Common myeloid progenitor, CD34-positive (primary cell): ENCODE measurements around the gene MED15.

Source experiments
- CTCF ChIA-PET: fragments of 350-600 bp; sonication (Branson Sonifier 250); formaldehyde crosslinking; loops from one replicate; lab custom pipeline; 2021; ENCODE audit warnings: antibody characterized with exemption; lab: Charles Lee
- POLR2A ChIA-PET: fragments of 350-600 bp; sonication (Branson Sonifier 250); formaldehyde crosslinking; loops from one replicate; lab custom pipeline; 2021; ENCODE audit warnings: antibody characterized with exemption; lab: Charles Lee
- DNase-seq, 3 donors: peaks; one replicate each; pipeline versions ENCODE4 v3.0.0 to v3.0.0-alpha.2; 2013
- H3K27ac ChIP-seq, 2 experiments: 1 replicate in 1 of 2; 2 replicates in 1 of 2; pipeline ENCODE4 v1.7.0; 2013; ENCODE audit warnings: inconsistent platforms in 2 of 2, low read length in 2 of 2, mild to moderate bottlenecking in 2 of 2, low read depth in 1 of 2, moderate library complexity in 1 of 2; ENCODE audit not compliant: severe bottlenecking in 2 of 2, insufficient read depth in 1 of 2, poor library complexity in 1 of 2
- H3K27me3 ChIP-seq, 5 experiments: replicated peaks in 2 of 5; 1 replicate in 3 of 5; 2 replicates in 2 of 5; pipeline versions ENCODE4 v1.6.1 to v1.7.0; 2013; ENCODE audit warnings: low read length in 4 of 5, mild to moderate bottlenecking in 2 of 5, moderate library complexity in 2 of 5, inconsistent platforms in 1 of 5; ENCODE audit not compliant: insufficient read depth in 5 of 5, control insufficient read depth in 4 of 5
- H3K36me3 ChIP-seq, 4 experiments: 1 replicate in 2 of 4; 2 replicates in 2 of 4; pipeline versions ENCODE4 v1.6.1 to v1.7.0; 2013; ENCODE audit warnings: low read length in 3 of 4, control low read depth in 1 of 4, mild to moderate bottlenecking in 1 of 4; ENCODE audit not compliant: control insufficient read depth in 4 of 4, insufficient read depth in 4 of 4
- H3K4me1 ChIP-seq, 4 experiments: 1 replicate in 3 of 4; 2 replicates in 1 of 4; pipeline versions ENCODE4 v1.6.1 to v1.7.1; 2013; ENCODE audit warnings: low read length in 3 of 4, mild to moderate bottlenecking in 3 of 4, control low read depth in 1 of 4, inconsistent platforms in 1 of 4, moderate library complexity in 1 of 4; ENCODE audit not compliant: control insufficient read depth in 4 of 4, insufficient read depth in 4 of 4; ENCODE audit errors: control extremely low read depth in 1 of 4
- H3K4me3 ChIP-seq, 7 experiments: 1 replicate in 4 of 7; 2 replicates in 3 of 7; pipeline versions ENCODE4 v1.5.1 to v1.7.0; 2013; ENCODE audit warnings: mild to moderate bottlenecking in 7 of 7, low read length in 6 of 7, moderate library complexity in 6 of 7, inconsistent platforms in 2 of 7, low read depth in 2 of 7, control low read depth in 1 of 7; ENCODE audit not compliant: insufficient read depth in 4 of 7, control insufficient read depth in 1 of 7; ENCODE audit errors: extremely low read depth in 1 of 7
- H3K9me3 ChIP-seq, 5 experiments: 1 replicate in 4 of 5; 2 replicates in 1 of 5; pipeline versions ENCODE4 v1.6.1 to v1.7.1; 2013; ENCODE audit warnings: low read length in 4 of 5, mild to moderate bottlenecking in 2 of 5, inconsistent platforms in 1 of 5, low read depth in 1 of 5, moderate library complexity in 1 of 5; ENCODE audit not compliant: control insufficient read depth in 4 of 5, insufficient read depth in 2 of 5; ENCODE audit errors: control extremely low read depth in 1 of 5
- WGBS: methylation state at CpG from one replicate; pipeline ENCODE4 v1.1.5; 2013; ENCODE audit not compliant: insufficient coverage; 5-methylcytosine and 5-hydroxymethylcytosine counted together

MED15 gene

GRCh38 chr22:20576445-20576816 is 69.0 kb downstream of the MED15 start:
- peaks cover 27 to 88% (median 62%) of the 10 kb centered on the region in 4 experiments for H3K36me3 ChIP-seq
- no peaks in the 10 kb centered on the region for H3K27me3 ChIP-seq
- CTCF ChIA-PET = interaction anchor here (4.4 to 6.2 kb wide), 2 partner anchors 7 to 13 kb away, joined by 19 to 49 read pairs; no protein-coding TSS in a partner anchor
- H3K4me3 ChIP-seq = peak overlapping the region in 1 of 7 experiments; percentile 19
- DNase-seq = peak in 2 of 3 donors; percentile 45 to 54
- H3K27ac ChIP-seq = peak overlapping the region in 1 of 2 experiments; percentile 58
- POLR2A ChIA-PET = no interaction called here
- 20% methylated on average over 1 of the region's 3 CpGs for whole genome bisulfite sequencing
- H3K4me1 ChIP-seq = peaks cover 4 to 22% (median 20%) of the 10 kb centered on the region in 4 experiments
- H3K9me3 ChIP-seq = no peaks in the 10 kb centered on the region

DNA sequence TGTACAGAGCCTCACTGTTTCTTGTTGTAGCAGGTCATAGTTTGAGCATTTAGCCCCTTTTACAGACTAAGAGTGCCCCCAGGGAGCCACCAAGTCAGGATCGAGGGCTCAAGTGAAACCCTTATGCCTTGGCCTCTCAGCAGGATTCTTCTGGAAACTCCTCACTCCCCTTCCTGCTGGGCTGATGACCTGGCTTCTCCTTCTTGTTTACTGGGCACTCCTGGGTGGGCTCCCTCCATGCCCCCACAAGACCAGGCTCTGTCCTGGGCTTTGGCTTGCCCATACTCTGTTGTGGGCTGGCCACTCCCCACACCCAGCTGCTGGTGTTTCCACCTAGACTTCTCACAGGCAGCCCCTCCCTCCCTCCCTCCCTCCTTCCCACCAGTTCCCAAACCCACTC is 69.6 kb downstream of the MED15 start:
- Histone ChIP-seq H3K27me3 (no peaks in the 10 kb centered on the region), H3K36me3 (peaks cover 24 to 88% (median 62%) of the 10 kb centered on the region in 4 experiments), H3K4me1 (peaks cover 4 to 22% (median 20%) of the 10 kb centered on the region in 4 experiments), H3K9me3 (no peaks in the 10 kb centered on the region), H3K4me3 (no peak overlapping the region), H3K27ac (peak overlapping the region in 1 of 2 experiments; percentile 58)
- no peak for DNase-seq
- 83% methylated on average over 1 of the region's 1 CpG for WGBS
- ChIA-PET POLR2A (no interaction called here), CTCF (interaction anchor here (0.7 to 4.4 kb wide), 3 partner anchors 8 to 14 kb away, joined by 3 to 19 read pairs (median 3); no protein-coding TSS in a partner anchor)

DNA sequence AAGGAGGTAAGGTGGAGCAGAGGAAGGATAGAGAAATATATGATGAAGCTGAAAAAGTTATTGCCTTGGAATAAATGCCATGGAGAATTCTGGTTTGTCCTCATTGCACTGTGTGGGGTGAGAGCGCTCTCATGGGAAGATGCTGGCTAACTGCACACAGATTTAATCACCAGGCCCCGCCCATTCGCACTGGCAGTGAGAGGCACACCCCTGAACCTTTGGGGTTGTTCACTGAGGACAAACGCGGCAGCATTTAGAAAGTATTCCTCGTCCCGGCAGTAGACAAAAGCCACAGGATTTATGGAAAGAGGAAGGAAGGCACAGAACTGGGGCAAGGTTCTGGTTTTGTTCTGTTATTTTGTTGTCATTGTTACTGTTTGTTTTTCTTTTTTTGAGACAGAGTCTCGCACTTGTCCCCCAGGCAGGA is 70.2 kb downstream of the MED15 start:
- CTCF ChIA-PET = interaction anchor here (0.7 to 4.4 kb wide), 4 partner anchors 9 to 14 kb away, joined by 3 to 19 read pairs (median 4); no protein-coding TSS in a partner anchor
- Histone ChIP-seq H3K36me3 (peaks cover 24 to 88% (median 60%) of the 10 kb centered on the region in 4 experiments), H3K9me3 (no peaks in the 10 kb centered on the region), H3K4me3 (no peak overlapping the region), H3K27ac (no peak overlapping the region), H3K4me1 (peaks cover 4 to 22% (median 20%) of the 10 kb centered on the region in 4 experiments), H3K27me3 (no peaks in the 10 kb centered on the region)
- POLR2A ChIA-PET = no interaction called here
- WGBS = 77% methylated on average over 4 of the region's 8 CpGs
- DNase-seq = peak in 1 of 3 donors; percentile 15

GRCh38 chr22:20578192-20578591 is 70.8 kb downstream of the MED15 start:
- POLR2A ChIA-PET = no interaction called here
- WGBS = 98% methylated on average over 7 of the region's 7 CpGs
- Histone ChIP-seq H3K27ac (peak overlapping the region in 1 of 2 experiments; percentile 26), H3K36me3 (peaks cover 24 to 89% (median 62%) of the 10 kb centered on the region in 4 experiments), H3K9me3 (no peaks in the 10 kb centered on the region), H3K4me3 (no peak overlapping the region), H3K4me1 (peaks cover 4 to 22% (median 20%) of the 10 kb centered on the region in 4 experiments), H3K27me3 (no peaks in the 10 kb centered on the region)
- CTCF ChIA-PET = interaction anchor here (0.6 to 4.4 kb wide), 3 partner anchors 9 to 1720 kb away, joined by 3 to 19 read pairs (median 4); no protein-coding TSS in a partner anchor
- DNase-seq = no peak

DNA sequence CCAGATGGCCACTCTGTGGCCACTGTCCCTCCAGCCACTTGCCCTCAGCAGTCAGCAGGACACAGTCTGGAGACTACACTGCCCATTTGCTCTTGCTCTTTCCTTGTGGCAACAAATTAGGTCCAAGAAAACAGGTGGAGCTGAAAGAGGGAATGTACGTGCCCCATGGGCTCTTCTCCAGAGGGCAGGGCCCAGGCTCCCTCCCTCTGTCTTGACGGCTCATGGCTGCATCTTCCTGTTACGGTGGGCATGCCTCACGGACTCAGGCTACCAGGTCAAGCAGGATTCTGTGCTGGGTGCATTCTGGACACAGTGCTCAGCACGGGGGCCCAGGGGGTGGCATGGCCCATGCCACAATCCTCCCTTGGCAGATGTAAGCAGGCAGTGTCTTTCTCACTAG is 71.3 kb downstream of the MED15 start:
- POLR2A ChIA-PET = no interaction called here
- CTCF ChIA-PET = interaction anchor here (0.6 to 4.4 kb wide), 4 partner anchors 10 to 1719 kb away, joined by 3 to 19 read pairs (median 4); no protein-coding TSS in a partner anchor

GRCh38 chr22:20579273-20580120 is 72.1 kb downstream of the MED15 start:
- Histone ChIP-seq H3K27ac (no peak overlapping the region), H3K36me3 (peaks cover 17 to 89% (median 60%) of the 10 kb centered on the region in 4 experiments), H3K27me3 (no peaks in the 10 kb centered on the region), H3K4me3 (no peak overlapping the region), H3K9me3 (no peaks in the 10 kb centered on the region), H3K4me1 (peaks cover 4 to 22% (median 20%) of the 10 kb centered on the region in 4 experiments)
- ChIA-PET CTCF (interaction anchor here (1.3 to 4.4 kb wide), 2 partner anchors 11 to 15 kb away, joined by 4 to 19 read pairs; no protein-coding TSS in a partner anchor), POLR2A (no interaction called here)
- 98% methylated on average over 7 of the region's 14 CpGs for WGBS
- DNase-seq = no peak

More for the DNA sequence above, 71.3 kb downstream of the MED15 start:
- Histone ChIP-seq H3K9me3 (no peaks in the 10 kb centered on the region), H3K4me3 (no peak overlapping the region), H3K36me3 (peaks cover 21 to 89% (median 62%) of the 10 kb centered on the region in 4 experiments), H3K27me3 (no peaks in the 10 kb centered on the region), H3K4me1 (peaks cover 4 to 22% (median 20%) of the 10 kb centered on the region in 4 experiments), H3K27ac (no peak overlapping the region)
- 92% methylated on average over 4 of the region's 5 CpGs for WGBS
- no peak for DNase-seq
